Measurements from ENCODE around the gene OR4A5. TPM values are rescaled to one million over a fixed set of nuclear protein-coding genes. Genes with fewer than 3 reads are reported as not detected.
"Not testable (repeated sequence)": the region's sequence is repeated elsewhere in the genome, so short reads cannot be mapped to it uniquely, and the experiment has no call there.

OR4A5 gene, protein sequence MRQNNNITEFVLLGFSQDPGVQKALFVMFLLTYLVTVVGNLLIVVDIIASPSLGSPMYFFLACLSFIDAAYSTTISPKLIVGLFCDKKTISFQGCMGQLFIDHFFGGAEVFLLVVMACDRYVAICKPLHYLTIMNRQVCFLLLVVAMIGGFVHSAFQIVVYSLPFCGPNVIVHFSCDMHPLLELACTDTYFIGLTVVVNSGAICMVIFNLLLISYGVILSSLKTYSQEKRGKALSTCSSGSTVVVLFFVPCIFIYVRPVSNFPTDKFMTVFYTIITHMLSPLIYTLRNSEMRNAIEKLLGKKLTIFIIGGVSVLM
- not detected for total RNA-seq (2013)
- polyA plus RNA-seq (not detected), polyA minus RNA-seq (not detected in 2 replicates), total RNA-seq (0 to 0.12 (median 0) reads per million in 11 experiments)

DNA sequence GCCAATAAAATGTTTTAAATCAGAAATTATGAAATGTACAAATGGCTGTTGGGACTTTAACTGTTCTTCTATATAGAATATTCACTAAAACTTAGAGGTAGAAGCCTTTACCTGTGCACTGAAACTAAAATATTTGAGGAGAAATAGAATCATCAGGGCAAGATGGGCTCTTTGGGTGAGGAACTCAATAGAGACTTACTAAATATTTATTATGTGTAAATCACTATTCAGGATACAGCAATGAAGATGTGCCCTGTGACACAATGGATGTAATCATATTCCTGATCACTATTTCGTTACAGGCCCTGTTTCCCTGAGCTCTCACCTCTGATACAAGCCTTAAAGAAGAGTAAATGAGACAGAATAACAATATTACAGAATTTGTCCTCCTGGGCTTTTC, at the start of gene OR4A5:
Gene OR4A5 (plus strand): TSS at position 301 of the 400 bp plus-strand sequence. CDS start 53 bp downstream, at position 354.
- no CpG with 5 or more reads among the region's 1 CpG for WGBS (ENCODE audit: insufficient coverage)

DNA sequence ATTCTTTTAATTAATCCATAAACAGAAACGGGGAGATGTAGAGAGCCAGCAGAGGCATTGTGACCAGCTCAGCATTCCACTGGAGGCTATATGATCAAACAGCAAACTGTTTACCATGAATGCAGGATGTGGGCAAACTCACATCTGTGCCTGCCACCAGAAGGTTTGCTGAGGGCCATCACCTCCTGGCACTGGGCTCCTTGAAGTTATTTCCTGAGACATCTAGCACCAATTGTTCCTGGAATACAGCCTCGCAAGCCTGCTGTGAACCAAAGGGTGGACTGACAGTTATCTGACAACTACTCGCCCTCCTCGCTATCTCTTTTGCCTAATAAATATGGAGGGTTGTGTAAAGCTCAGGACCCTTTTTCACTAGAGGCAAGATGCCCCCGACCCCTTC, 13.5 kb downstream of the OR4A5 start:
- WGBS (ENCODE audit: insufficient coverage), result no CpG with 5 or more reads among the region's 5 CpGs

More for the DNA sequence above, at the start of gene OR4A5:
- H3K27me3 ChIP-seq (ENCODE audit: control insufficient read depth in 2 of 2, insufficient read depth in 2 of 2, low read length in 2 of 2); intact Hi-C loops (cut with micrococcal nuclease); H3K27ac ChIP-seq (ENCODE audit: low read depth in 1 of 2, low read length in 2 of 2); H3K4me3 ChIP-seq (replicated peaks in 1 of 3; ENCODE audit: low read depth in 2 of 3, low read length in 3 of 3); H4K20me1 ChIP-seq (ENCODE audit: insufficient read depth, low read length); H3K27me3 Mint-ChIP-seq (ENCODE audit: low read depth in 3 of 3); H3K36me3 ChIP-seq (replicated peaks in 1 of 2; ENCODE audit: control insufficient read depth in 1 of 2, insufficient read depth in 2 of 2, low read length in 2 of 2); H3K4me2 ChIP-seq (replicated peaks; ENCODE audit: extremely low read depth, low read length, poor library complexity, severe bottlenecking); DNase-seq; H3K79me2 ChIP-seq (ENCODE audit: insufficient read depth, low read length); H3K36me3 Mint-ChIP-seq; H3K9ac ChIP-seq (ENCODE audit: insufficient read depth, low read length, poor library complexity, severe bottlenecking); H3K4me1 ChIP-seq (ENCODE audit: control insufficient read depth in 1 of 2, insufficient read depth in 2 of 2, low read length in 2 of 2); H3K4me3 Mint-ChIP-seq; H2AFZ ChIP-seq (ENCODE audit: insufficient read depth, low read depth, low read length, poor library complexity, severe bottlenecking); H3K4me1 Mint-ChIP-seq; H3K27ac Mint-ChIP-seq; H3K9me3 ChIP-seq (replicated peaks in 1 of 2; ENCODE audit: control insufficient read depth in 1 of 2, insufficient read depth in 1 of 2, low read length in 2 of 2): not testable (repeated sequence)
- H3K9me3 Mint-ChIP-seq, result peaks cover 5 to 22% (median 9%) of the 10 kb centered on the region in 7 donors

More for the DNA sequence above, 13.5 kb downstream of the OR4A5 start:
- H3K27ac Mint-ChIP-seq; DNase-seq; H4K20me1 ChIP-seq (ENCODE audit: insufficient read depth, low read length); H3K36me3 Mint-ChIP-seq; H2AFZ ChIP-seq (ENCODE audit: insufficient read depth, low read depth, low read length, poor library complexity, severe bottlenecking); H3K4me1 ChIP-seq (ENCODE audit: control insufficient read depth in 1 of 2, insufficient read depth in 2 of 2, low read length in 2 of 2); H3K27me3 ChIP-seq (ENCODE audit: control insufficient read depth in 2 of 2, insufficient read depth in 2 of 2, low read length in 2 of 2); H3K27me3 Mint-ChIP-seq (ENCODE audit: low read depth in 3 of 3); H3K36me3 ChIP-seq (replicated peaks in 1 of 2; ENCODE audit: control insufficient read depth in 1 of 2, insufficient read depth in 2 of 2, low read length in 2 of 2); H3K4me3 ChIP-seq (replicated peaks in 1 of 3; ENCODE audit: low read depth in 2 of 3, low read length in 3 of 3); H3K4me3 Mint-ChIP-seq; H3K4me1 Mint-ChIP-seq; H3K9ac ChIP-seq (ENCODE audit: insufficient read depth, low read length, poor library complexity, severe bottlenecking); H3K79me2 ChIP-seq (ENCODE audit: insufficient read depth, low read length); intact Hi-C loops (cut with micrococcal nuclease); H3K27ac ChIP-seq (ENCODE audit: low read depth in 1 of 2, low read length in 2 of 2); H3K4me2 ChIP-seq (replicated peaks; ENCODE audit: extremely low read depth, low read length, poor library complexity, severe bottlenecking): not testable (repeated sequence)
- H3K9me3 ChIP-seq (replicated peaks in 1 of 2; ENCODE audit: control insufficient read depth in 1 of 2, insufficient read depth in 1 of 2, low read length in 2 of 2), result peaks cover 12 to 33% of the 10 kb centered on the region in 2 donors
- peaks cover 0 to 12% (median 7%) of the 10 kb centered on the region in 7 donors for H3K9me3 Mint-ChIP-seq

Other genes with a start within 250 kb of the OR4A5 start
- gene OR4C46, start 102.8 kb upstream of the OR4A5 start, polyA plus RNA-seq, result not detected